ENCODE measurements around the gene ENGASE.

The ENGASE gene

DNA sequence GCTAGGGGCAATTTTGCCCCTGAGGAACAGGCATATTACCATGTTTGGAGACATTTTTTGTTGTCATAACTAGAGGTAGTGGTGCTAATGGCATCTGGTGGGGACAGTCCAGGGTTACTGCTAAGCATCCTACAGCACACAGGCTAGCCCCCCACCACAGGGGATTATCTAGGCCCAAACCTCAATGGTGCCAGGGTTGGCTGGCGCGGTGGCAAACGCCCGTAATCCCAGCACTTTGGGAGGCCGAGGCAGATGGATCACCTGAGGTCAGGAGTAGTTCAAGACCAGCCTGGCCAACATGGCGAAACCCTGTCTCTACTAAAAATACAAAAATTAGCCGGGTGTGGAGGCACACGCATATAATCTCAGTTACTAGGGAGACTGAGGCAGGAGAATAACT lies 35.5 kb upstream of the ENGASE start:
- no peak for DNase-seq

DNA sequence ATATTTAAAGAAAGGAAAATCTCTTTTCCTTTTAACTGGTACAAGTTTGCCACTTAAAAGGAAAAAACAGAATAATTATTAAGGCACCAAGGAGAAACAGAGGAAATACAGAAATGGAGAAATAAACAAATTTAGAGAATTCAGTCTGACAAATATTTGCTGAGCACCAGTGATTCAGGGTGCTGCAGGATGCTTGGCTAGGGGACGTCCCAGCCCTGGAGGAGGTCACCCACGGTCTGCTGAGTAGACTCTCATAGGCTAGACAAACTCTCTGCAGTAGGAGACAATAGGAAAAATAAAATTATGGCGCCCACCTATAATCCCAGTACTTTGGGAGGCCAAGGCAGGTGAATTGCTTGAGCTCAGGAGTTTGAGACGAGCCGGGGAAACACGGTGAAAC lies 34.7 kb upstream of the ENGASE start:
- DNase-seq = no peak

DNA sequence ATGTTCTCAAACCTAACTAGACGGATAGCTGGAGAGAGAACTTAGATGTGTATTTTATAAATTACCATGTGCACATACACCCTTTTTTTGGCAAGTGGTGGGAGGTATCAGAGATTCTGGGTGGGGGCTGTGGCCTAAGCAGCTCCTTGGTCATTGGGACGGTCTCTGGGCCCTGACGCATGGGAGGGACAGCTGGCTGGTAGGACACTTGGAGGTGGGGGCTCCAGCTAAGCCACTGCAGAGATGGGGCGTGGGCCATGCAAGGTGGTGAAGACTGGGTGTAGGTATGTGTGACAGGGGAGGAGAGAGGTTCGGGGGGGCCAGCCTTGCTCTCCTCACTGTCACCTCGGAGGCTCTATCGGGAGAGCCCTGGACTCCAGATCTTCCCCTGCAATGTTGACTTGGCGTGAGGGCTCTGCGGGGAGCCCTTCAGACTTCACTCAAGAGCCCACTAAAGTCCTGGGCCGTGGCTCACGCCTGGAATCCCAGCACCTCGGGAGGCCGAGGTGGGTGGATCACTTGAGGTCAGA lies 33.5 kb upstream of the ENGASE start:
- DNase-seq = no peak

DNA sequence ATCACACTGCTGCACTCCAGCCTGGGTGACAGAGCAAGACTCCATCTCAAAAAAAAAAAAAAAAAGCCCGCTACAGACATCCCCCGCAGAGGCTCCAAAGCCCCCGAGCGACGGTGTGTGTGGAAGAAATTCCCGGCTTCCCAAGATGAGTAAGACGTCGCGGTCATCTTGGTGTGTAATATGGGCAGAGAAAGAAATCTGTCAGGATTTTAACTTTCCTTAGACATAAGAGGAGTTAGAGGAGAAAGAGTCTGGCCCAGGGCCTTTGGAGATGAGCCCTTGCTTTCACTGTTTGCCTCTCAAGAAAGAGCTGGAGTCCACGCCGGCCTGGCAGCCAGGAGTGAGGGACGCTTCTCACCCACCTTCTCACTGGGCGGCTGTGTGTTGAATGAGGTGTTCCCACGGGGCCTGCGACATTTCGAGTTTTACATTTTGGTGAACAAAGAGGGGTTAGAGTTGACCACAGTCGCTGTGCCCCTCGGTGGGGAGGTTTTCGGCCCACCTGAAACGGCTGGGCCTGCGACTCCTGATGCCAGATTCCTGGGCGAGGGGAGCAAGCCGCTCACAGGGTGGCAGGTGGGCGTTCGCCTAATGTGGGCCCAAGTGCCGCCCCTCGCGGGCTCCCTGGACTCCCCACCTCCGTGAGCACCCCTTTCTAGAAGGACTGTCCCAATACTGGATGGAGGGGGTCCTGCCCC lies 32.8 kb upstream of the ENGASE start:
- DNase-seq = no peak

DNA sequence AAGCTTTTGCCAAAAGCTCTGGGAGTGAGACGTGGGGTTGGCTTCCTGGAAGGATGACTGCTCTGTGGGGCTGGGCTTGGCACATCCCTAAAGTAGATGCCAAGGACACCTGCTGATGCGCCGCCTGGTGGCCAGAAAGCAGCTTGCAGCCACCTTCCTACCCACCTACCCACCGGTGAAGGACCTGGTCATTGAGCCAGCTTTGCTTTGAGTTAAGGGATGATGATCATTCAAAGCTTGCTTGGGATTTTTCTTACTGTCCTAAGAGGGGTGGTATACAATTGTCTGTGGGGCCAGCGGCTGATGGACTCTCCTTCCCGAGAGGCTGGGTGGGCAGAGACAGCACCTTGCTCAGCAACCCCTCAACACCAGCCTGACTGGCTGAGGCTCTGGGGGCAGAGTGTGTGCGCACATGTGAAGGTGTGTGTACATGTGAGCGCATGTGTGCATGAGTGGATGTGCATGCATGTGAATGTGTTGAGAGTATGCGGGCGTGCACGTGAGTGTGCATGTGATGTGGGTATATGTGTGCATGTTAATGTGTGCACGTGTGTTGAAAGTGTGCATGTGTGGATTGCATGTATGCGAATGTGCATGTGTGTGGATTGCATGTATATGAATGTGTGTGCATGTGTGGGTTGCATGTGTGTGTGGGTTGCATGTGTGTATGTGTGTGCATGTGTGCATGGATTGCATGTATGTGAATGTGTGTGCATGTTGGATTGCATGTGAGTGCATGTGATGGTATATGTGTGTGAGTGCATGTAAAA lies 32.0 kb upstream of the ENGASE start:
- DNase-seq = peak; percentile 76 to 83

DNA sequence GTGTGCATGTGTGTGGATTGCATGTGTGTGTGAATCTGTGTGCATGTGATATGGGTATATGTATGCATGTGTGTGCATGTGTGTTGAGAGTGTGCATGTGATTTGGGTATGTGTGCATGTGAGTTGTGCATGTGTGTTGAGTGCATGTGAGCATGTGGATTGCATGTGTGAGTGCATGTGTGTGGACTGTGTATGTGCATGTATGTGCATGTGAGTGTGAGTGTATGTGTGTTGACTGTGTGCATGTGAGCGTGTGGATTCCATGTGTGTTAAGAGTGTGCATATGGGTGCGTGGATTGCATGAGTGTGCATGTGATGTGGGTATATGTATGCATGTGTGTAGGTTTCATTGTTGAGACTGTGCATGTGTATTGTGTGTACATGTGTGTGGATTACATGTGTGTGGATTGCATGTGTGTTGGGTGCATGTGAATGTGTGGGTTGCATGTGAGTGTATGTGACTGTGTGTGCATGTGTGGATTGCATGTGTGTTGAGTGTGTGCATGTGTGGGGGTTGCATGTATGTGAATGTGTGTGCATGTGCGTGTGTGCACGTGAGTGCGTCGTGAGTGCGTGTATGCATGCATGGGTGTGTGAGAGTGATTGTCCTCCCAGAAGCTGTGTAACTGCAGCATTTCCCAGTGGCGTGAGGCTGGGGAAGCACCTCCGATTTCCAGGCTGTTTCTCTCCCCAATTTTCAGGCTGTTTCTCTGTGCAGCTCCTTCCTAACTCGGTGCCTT lies 31.3 kb upstream of the ENGASE start:
- no peak for DNase-seq

DNA sequence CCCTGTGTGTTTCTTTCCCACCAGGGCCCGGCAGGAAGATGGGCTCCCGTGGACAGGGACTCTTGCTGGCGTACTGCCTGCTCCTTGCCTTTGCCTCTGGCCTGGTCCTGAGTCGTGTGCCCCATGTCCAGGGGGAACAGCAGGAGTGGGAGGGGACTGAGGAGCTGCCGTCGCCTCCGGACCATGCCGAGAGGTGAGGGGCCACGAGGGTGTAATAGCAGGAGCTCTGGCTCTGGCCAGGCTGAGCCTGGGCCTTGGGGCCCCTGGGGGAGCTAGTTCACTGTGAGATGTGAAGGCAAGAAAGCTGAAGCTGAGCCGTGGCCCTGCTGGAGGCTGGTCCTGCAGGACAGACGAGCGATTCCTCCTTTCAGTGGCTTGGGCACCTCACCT lies 30.7 kb upstream of the ENGASE start:
- no peak for DNase-seq

DNA sequence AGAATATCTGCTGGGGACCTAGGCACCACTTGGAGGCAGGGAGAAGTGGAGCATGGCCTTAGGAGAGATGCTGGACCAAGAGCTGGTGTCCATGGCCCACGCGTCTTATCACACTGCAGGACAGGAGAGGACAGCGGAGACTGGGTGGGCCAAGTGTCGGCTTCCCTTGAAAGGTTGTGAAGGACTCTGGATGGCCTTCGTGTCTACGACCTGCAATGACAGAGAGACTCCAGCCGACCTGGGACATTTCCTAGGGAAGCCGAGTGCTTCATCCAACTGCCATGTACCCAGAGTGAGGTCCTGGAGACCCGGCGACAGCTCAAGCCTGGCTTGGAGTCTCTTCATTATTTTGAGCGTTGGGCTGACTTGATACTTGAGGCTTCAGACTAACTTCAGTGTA lies 30.2 kb upstream of the ENGASE start:
- no peak for DNase-seq

DNA sequence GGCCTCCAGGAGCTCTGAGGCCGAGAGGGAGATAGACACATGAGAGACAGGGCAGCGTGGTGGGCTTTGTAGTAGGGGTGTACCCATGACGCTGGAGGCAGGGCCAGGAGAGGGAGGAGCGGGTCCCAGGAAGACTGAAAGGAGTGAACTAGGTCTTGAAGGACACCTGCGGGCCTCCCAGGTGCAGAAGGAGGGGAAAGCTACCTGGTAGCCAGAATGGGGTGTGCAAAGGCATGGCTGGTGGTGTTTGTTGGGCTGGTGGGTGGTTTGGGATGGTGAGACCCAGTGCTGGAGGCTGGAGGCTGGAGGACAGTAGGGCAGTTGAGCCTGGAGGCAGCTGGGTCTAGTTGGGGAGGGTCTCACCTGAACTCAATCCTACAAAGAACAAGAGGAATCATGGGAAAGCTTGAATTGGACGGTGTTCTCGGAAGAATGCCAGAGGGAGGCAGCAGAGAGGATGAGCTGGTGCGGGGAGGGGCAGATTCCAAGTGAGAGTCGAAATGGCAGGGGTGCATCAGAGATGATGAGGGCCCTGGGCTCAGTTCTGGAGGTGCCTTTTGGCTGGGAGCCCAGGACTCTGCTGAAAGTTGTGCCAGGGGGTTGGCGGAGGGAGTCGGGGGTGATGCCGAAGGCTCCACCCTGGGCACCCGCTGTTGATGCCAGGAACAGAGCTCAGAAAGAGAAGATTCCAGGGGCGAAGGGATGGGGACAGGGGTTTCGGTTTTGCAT lies 29.5 kb upstream of the ENGASE start:
- no peak for DNase-seq

DNA sequence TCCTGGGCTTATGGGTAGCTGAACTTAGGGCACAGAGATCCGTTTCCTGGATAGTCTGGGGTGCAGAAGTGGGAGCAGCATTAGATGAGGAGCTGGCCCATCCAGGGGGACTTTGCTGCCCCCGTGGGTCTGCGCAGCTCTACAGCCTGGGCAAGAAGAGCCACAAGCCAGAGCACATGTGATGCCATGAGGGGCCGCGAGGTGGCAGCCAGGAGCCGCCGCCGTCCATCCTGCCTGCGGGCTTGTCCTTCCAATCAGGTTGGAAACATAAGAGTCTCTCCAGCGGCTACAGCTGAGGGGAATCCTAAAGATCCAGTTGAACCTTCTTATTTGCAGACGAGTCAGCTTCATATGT lies 28.8 kb upstream of the ENGASE start:
- peak; percentile 68 to 74 for DNase-seq

DNA sequence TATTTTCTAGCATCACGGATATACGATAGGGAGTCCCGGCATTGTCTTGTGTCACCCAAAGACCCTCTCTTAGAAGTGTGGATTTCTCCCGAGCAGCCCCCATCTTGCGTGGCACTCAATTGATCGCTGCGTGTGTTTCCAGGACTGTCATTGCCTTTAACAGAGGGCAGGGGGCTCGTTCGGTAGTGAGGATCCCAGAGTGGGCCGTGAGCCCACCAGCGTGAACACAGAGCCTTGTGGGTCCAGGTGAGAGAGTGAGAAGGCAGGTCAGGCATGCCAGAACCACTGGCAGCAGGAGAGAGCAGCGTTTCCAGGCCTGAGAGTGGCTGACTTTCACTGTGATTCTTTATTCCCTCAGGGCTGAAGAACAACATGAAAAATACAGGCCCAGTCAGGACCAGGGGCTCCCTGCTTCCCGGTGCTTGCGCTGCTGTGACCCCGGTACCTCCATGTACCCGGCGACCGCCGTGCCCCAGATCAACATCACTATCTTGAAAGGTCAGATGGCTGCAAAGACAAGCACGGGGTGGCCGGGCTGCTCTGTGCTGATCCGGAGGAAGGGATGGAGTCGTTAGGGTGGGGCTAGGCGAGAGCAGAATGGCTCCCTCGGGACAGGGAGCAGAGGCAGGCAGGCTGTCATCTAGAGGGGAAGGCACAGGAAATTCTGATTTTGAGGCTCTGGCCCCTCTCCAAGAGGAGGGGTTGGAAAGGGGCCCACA lies 28.3 kb upstream of the ENGASE start:
- no peak for DNase-seq

DNA sequence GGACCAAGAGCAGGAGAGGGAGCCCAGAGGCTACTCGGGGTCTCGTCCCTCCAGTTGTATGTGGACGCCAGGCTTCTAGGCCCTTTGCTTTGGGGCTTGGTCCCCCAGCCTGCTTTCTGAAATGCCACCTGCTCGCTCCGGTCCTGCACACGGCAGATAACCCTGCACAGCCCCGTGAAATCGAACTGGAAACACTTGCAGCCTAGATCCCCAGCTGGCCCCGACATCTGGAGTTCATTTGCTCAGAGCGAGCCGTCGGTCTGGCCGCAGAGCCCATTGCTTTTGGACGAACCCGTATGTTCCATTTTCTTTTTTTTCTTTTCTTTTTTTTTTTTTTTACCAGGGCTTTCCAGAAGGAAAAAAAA lies 27.7 kb upstream of the ENGASE start:
- DNase-seq = no peak

DNA sequence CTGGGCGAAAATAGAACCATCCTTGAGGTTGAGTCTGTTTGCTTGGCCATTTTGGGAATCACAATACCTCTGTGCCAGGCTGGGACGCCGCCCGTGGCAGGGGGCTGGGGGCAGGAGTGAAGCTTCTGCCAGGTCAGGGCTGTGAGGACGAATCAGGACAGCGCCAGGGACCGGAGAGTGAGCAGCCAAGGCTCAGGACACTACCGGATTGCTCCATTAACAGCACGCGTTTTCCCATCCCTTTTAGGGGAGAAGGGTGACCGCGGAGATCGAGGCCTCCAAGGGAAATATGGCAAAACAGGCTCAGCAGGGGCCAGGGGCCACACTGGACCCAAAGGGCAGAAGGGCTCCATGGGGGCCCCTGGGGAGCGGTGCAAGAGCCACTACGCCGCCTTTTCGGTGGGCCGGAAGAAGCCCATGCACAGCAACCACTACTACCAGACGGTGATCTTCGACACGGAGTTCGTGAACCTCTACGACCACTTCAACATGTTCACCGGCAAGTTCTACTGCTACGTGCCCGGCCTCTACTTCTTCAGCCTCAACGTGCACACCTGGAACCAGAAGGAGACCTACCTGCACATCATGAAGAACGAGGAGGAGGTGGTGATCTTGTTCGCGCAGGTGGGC lies 27.2 kb upstream of the ENGASE start:
- DNase-seq = no peak

DNA sequence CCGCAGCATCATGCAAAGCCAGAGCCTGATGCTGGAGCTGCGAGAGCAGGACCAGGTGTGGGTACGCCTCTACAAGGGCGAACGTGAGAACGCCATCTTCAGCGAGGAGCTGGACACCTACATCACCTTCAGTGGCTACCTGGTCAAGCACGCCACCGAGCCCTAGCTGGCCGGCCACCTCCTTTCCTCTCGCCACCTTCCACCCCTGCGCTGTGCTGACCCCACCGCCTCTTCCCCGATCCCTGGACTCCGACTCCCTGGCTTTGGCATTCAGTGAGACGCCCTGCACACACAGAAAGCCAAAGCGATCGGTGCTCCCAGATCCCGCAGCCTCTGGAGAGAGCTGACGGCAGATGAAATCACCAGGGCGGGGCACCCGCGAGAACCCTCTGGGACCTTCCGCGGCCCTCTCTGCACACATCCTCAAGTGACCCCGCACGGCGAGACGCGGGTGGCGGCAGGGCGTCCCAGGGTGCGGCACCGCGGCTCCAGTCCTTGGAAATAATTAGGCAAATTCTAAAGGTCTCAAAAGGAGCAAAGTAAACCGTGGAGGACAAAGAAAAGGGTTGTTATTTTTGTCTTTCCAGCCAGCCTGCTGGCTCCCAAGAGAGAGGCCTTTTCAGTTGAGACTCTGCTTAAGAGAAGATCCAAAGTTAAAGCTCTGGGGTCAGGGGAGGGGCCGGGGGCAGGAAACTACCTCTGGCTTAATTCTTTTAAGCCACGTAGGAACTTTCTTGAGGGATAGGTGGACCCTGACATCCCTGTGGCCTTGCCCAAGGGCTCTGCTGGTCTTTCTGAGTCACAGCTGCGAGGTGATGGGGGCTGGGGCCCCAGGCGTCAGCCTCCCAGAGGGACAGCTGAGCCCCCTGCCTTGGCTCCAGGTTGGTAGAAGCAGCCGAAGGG lies 26.4 kb upstream of the ENGASE start:
- DNase-seq = no peak

DNA sequence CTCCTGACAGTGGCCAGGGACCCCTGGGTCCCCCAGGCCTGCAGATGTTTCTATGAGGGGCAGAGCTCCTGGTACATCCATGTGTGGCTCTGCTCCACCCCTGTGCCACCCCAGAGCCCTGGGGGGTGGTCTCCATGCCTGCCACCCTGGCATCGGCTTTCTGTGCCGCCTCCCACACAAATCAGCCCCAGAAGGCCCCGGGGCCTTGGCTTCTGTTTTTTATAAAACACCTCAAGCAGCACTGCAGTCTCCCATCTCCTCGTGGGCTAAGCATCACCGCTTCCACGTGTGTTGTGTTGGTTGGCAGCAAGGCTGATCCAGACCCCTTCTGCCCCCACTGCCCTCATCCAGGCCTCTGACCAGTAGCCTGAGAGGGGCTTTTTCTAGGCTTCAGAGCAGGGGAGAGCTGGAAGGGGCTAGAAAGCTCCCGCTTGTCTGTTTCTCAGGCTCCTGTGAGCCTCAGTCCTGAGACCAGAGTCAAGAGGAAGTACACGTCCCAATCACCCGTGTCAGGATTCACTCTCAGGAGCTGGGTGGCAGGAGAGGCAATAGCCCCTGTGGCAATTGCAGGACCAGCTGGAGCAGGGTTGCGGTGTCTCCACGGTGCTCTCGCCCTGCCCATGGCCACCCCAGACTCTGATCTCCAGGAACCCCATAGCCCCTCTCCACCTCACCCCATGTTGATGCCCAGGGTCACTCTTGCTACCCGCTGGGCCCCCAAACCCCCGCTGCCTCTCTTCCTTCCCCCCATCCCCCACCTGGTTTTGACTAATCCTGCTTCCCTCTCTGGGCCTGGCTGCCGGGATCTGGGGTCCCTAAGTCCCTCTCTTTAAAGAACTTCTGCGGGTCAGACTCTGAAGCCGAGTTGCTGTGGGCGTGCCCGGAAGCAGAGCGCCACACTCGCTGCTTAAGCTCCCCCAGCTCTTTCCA lies 25.5 kb upstream of the ENGASE start:
- no peak for DNase-seq

DNA sequence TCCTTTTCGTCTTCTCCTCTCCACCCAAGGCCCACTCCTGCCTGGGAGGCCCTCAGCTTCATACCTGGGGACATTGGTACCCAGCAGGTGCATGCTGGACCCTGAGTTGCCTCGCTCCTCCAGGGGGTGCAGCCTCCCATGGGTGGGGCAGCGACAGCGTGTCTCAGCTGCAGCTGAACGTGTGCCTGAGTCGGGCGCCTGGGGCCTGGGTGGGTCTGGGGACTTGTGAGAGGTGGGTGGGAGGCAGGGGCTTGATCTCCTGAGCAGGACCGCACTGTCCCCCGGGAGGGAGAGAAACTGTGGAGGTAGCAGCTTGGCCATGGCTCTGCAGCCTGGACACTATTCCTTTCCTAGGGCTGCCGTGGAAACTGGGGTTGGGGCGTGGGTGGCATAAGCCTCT lies 24.8 kb upstream of the ENGASE start:
- no peak for DNase-seq

DNA sequence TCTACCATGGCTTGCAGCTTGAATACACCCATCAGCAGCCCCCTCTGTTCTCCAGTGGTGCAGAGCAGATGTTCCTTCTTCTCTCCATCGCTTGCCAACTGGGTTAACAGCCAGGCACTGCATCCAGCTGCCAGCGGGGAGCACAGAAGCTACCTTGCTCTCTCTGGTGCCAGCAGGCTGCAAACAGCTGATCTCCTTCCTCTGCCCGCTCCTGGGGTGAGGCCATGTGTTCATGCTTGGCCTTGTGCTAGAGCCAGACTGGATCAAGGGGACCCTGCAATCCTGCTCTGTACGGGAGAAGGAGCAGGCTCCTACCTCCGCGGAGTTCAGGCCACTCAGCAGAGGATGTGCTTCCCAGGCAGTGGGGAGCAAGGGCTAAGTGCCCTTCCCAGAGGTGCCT lies 24.1 kb upstream of the ENGASE start:
- DNase-seq = no peak

DNA sequence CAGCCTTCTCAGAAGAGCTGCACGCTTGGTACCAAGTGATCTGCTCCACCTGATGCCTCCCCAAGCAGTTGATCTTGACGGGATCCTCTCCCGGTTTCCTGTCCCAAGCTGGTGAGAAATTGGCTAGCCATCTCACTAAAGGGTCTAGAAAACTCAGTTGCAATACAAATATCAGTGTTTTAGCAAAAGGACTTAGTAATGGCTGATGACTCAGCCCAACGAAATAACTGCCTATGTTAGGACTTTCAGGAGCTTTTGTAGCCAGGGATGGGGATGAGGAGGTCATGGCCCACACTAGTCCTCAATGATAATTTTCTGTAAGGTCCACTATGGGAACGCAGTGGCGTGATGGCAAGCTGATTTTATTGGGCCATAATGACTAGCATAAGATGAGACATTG lies 23.3 kb upstream of the ENGASE start:
- no peak for DNase-seq

DNA sequence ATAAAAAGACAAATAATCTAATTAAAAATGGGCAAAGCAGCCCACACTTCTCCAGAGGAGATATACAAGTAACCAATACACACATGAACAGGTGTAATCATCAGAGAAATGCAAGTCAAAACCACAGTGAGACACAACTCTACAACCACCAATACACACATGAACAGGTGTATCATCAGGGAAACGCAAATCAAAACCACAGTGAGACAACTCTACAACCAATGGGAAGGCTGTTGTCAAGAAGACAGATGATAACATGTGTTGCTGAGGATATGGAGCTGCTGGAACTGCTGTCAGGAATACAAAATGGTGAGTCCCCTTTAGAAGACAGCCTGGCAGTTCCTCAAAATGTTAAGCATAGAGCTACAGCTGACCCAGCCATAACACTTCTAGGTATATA lies 22.5 kb upstream of the ENGASE start:
- DNase-seq = no peak

Data from activated CD4-positive, alpha-beta T cell treated with anti-CD3 and anti-CD28 coated beads, Interleukin-2, amount 50 U/mL, for 48 hours (primary cell).